Activated naive CD4-positive, alpha-beta T cell treated with anti-CD3 and anti-CD28 coated beads for 36 hours (primary cell): ENCODE data around the gene THADA. TPM values are rescaled to one million over a fixed set of nuclear protein-coding genes. Genes with fewer than 3 reads are reported as not detected.
A peak's percentile ranks its signal among the peaks of the same experiment; 100 is the strongest.

Experiments
- CTCF ChIA-PET: fragments of 350-600 bp; sonication (Branson Sonifier 250); formaldehyde crosslinking; loops from one replicate; lab custom pipeline; 2021; ENCODE audit warnings: antibody characterized with exemption; lab: Charles Lee
- DNase-seq: peaks from one replicate; pipeline ENCODE4 v3.0.0-alpha.2; 2020
- H3K27ac Mint-ChIP-seq: one replicate; pipeline ENCODE4 v1.8.0; 2021; ENCODE audit warnings: mild to moderate bottlenecking, mixed read lengths
- H3K27me3 Mint-ChIP-seq: one replicate; pipeline ENCODE4 v1.8.0; 2021; ENCODE audit warnings: low read depth, mixed read lengths
- H3K36me3 Mint-ChIP-seq: one replicate; pipeline ENCODE4 v1.8.0; 2021; ENCODE audit warnings: low read depth, mixed read lengths
- H3K4me1 Mint-ChIP-seq: one replicate; pipeline ENCODE4 v1.8.0; 2021; ENCODE audit warnings: low read depth, mixed read lengths
- H3K4me3 Mint-ChIP-seq: one replicate; pipeline ENCODE4 v1.8.0; 2021; ENCODE audit warnings: mild to moderate bottlenecking, moderate library complexity, mixed read lengths
- H3K9me3 Mint-ChIP-seq: one replicate; pipeline ENCODE4 v1.8.0; 2021; ENCODE audit warnings: mixed read lengths
- intact Hi-C: fragments of 100-400 bp; cut with micrococcal nuclease; formaldehyde crosslinking; loops from one replicate; pipeline ENCODE4 v1.15.1; 2023
- total RNA-seq, 2 experiments: library from RNA; stranded (reverse); gene quantifications; one replicate each; pipeline ENCODE4 v1.2.3, GENCODE V29; 2021

The THADA gene
- total RNA-seq, 2 experiments from 2014 or later = 28.6 to 31.5 TPM

GRCh38 chr2:43184339-43184895 lies 411.4 kb downstream of the THADA start:
- Mint-ChIP-seq H3K27ac (peak overlapping the region; percentile 89), H3K36me3 (no peaks in the 10 kb centered on the region), H3K4me1 (peaks cover 67% of the 10 kb centered on the region), H3K27me3 (no peaks in the 10 kb centered on the region), H3K4me3 (no peak overlapping the region), H3K9me3 (no peaks in the 10 kb centered on the region)
- intact Hi-C loops = loop anchor here (1.0 to 2.0 kb wide), 3 partner anchors 10 to 26 kb away; no protein-coding TSS in a partner anchor
- peak; percentile 86 for DNase-seq
- CTCF ChIA-PET = interaction anchor here (1.3 kb wide), 1 partner anchor 43 kb away, joined by 3 read pairs; no protein-coding TSS in a partner anchor

- CTCF ChIA-PET = interaction anchor here (1.2 to 1.3 kb wide), 2 partner anchors 35 to 43 kb away, joined by 3 read pairs; no protein-coding TSS in a partner anchor
- Mint-ChIP-seq H3K4me3 (no peak overlapping the region), H3K36me3 (no peaks in the 10 kb centered on the region), H3K9me3 (no peaks in the 10 kb centered on the region), H3K27ac (peak overlapping the region; percentile 86), H3K27me3 (no peaks in the 10 kb centered on the region), H3K4me1 (peaks cover 71% of the 10 kb centered on the region)
- DNase-seq = no peak
- intact Hi-C loops = loop anchor here (1.0 to 2.0 kb wide), 3 partner anchors 9 to 25 kb away; no protein-coding TSS in a partner anchor
Observed at GRCh38 chr2:43183743-43184142, 412.1 kb downstream of the THADA start.

GRCh38 chr2:43180897-43181296 lies 414.9 kb downstream of the THADA start:
- CTCF ChIA-PET = interaction anchor here (0.6 to 4.1 kb wide), 5 partner anchors 11 to 304 kb away, joined by 4 to 20 read pairs (median 5); no protein-coding TSS in a partner anchor
- intact Hi-C loops = no loop called here
- no peak for DNase-seq
- no peak overlapping the region for H3K4me3 Mint-ChIP-seq
- H3K4me1 Mint-ChIP-seq = peaks cover 77% of the 10 kb centered on the region
- no peaks in the 10 kb centered on the region for H3K36me3 Mint-ChIP-seq
- H3K9me3 Mint-ChIP-seq = no peaks in the 10 kb centered on the region
- no peaks in the 10 kb centered on the region for H3K27me3 Mint-ChIP-seq
- peak overlapping the region; percentile 41 for H3K27ac Mint-ChIP-seq

Other genes starting within 250 kb of the THADA start
- gene PLEKHH2, start 41.2 kb upstream of the THADA start, total RNA-seq = under 1 TPM; 0.64 to 0.72 TPM
- not detected for gene C1GALT1C1L, start 80.4 kb upstream of the THADA start, total RNA-seq
- 1 to 10 TPM; 8.0 to 8.9 TPM for gene DYNC2LI1, start 178.0 kb upstream of the THADA start, total RNA-seq
- not detected for gene ABCG5, start 242.8 kb upstream of the THADA start, total RNA-seq
- gene ABCG8, start 242.9 kb upstream of the THADA start, total RNA-seq = not detected